Measurements from ENCODE around the gene SLC35D3.

- TF ChIP-seq EZH2 (IDR thresholded peaks at IDR 0.05; ENCODE audit: borderline replicate concordance, insufficient read depth, low read depth, low read length, poor library complexity, severe bottlenecking) (no peak), CTCF (IDR thresholded peaks at IDR 0.05) (no peak)
Measured at GRCh38 chr6:136887953-136888352, 34.1 kb upstream of the SLC35D3 start.

Measured in B cell (primary cell).